ENCODE measurements around the gene GSTCD. TPM values are rescaled to one million over a fixed set of nuclear protein-coding genes. Genes with fewer than 3 reads are reported as not detected.

GSTCD gene
- 1 to 10 TPM; 3.9 to 5.9 TPM for total RNA-seq

GRCh38 chr4:105708181-105709080, at the start of gene GSTCD, which contains the start of gene INTS12:
TSS of gene GSTCD (plus strand) at chr4:105708784. CDS start at chr4:105717614, 8,830 bp downstream.
TSS of gene INTS12 (minus strand) at chr4:105708689. CDS start at chr4:105700005, 8,684 bp downstream.
- peak in 2 of 7 experiments; percentile 24 to 30 for TF ChIP-seq CTCF (IDR thresholded peaks at IDR 0.05)
- TF ChIP-seq POLR2A (IDR thresholded peaks at IDR 0.05): peak; percentile 32 to 87 (median 82)
- no peaks in the 10 kb centered on the region for H3K36me3 ChIP-seq (replicated peaks in 1 of 2; ENCODE audit: insufficient read depth in 1 of 2, low read depth in 2 of 2)

GRCh38 chr4:105659190-105659589, 49.4 kb upstream of the GSTCD start:
- Histone ChIP-seq H3K36me3 (replicated peaks in 1 of 2; ENCODE audit: insufficient read depth in 1 of 2, low read depth in 2 of 2) (peaks cover 0 to 6% of the 10 kb centered on the region in 2 donors), H3K27ac (no peak overlapping the region), H3K9me3 (no peaks in the 10 kb centered on the region), H3K27me3 (no peaks in the 10 kb centered on the region), H3K4me1 (no peaks in the 10 kb centered on the region), H3K4me3 (no peak overlapping the region)
- intact Hi-C loops (cut with DNase I): no loop called here
- DNase-seq: no peak
- ATAC-seq: no peak
- TF ChIP-seq POLR2A (IDR thresholded peaks at IDR 0.05): no peak
- no peak for TF ChIP-seq CTCF (IDR thresholded peaks at IDR 0.05)
- 59 to 65% methylated on average over 3 to 6 of the region's 6 CpGs for WGBS, 2 donors

More at GRCh38 chr4:105708181-105709080, at the start of gene GSTCD, which contains the start of gene INTS12:
- WGBS, 2 donors: 0 to 1% methylated on average over 32 to 63 of the region's 63 CpGs
- H3K27ac ChIP-seq: peak within 1 kb of the TSS; percentile 74 to 91 (median 89)
- ATAC-seq: peak; percentile 99
- H3K4me1 ChIP-seq: peaks cover 34% of the 10 kb centered on the region
- DNase-seq: peak; percentile 94 to 97 (median 95)
- H3K27me3 ChIP-seq: no peaks in the 10 kb centered on the region
- intact Hi-C loops (cut with DNase I): no loop called here
- peak within 1 kb of the TSS; percentile 70 to 91 for H3K4me3 ChIP-seq
- no peaks in the 10 kb centered on the region for H3K9me3 ChIP-seq

- ATAC-seq (no peak), DNase-seq (no peak)
- no peak overlapping the region for H3K4me3 ChIP-seq
- H3K9me3 ChIP-seq: no peaks in the 10 kb centered on the region
- no peaks in the 10 kb centered on the region for H3K27me3 ChIP-seq
- no peak overlapping the region for H3K27ac ChIP-seq
- H3K36me3 ChIP-seq (replicated peaks in 1 of 2; ENCODE audit: insufficient read depth in 1 of 2, low read depth in 2 of 2): peaks cover 0 to 8% of the 10 kb centered on the region in 2 donors
- no peak for TF ChIP-seq CTCF (IDR thresholded peaks at IDR 0.05)
- no peak for TF ChIP-seq POLR2A (IDR thresholded peaks at IDR 0.05)
- 92 to 100% methylated on average over 3 of the region's 3 CpGs for WGBS, 2 donors
- intact Hi-C loops (cut with DNase I): no loop called here
- no peaks in the 10 kb centered on the region for H3K4me1 ChIP-seq
Measured at GRCh38 chr4:105661028-105661427, 47.6 kb upstream of the GSTCD start.

- intact Hi-C loops (cut with DNase I): no loop called here
- no peak for TF ChIP-seq CTCF (IDR thresholded peaks at IDR 0.05)
- no peak for TF ChIP-seq POLR2A (IDR thresholded peaks at IDR 0.05)
- ATAC-seq: no peak
- DNase-seq: no peak
- no peaks in the 10 kb centered on the region for H3K4me1 ChIP-seq
- H3K9me3 ChIP-seq: no peaks in the 10 kb centered on the region
- no peak overlapping the region for H3K4me3 ChIP-seq
- no peaks in the 10 kb centered on the region for H3K27me3 ChIP-seq
- 71 to 87% methylated on average over 2 of the region's 2 CpGs for WGBS, 2 donors
- no peak overlapping the region for H3K27ac ChIP-seq
- peaks cover 0 to 13% of the 10 kb centered on the region in 2 donors for H3K36me3 ChIP-seq (replicated peaks in 1 of 2; ENCODE audit: insufficient read depth in 1 of 2, low read depth in 2 of 2)
Measured at GRCh38 chr4:105662935-105663675, 45.5 kb upstream of the GSTCD start.

Data from body of pancreas (tissue), 4 donors.